ENCODE results near the gene SPACDR.

SPACDR gene

GRCh38 chr7:100437150-100438100 lies 26.6 kb downstream of the SPACDR start:
- DNase-seq (ENCODE audit: low read depth in 1 of 2, low spot score in 1 of 2), result no peak

- DNase-seq (ENCODE audit: low read depth in 1 of 2, low spot score in 1 of 2), result peak in 1 of 2 donors; percentile 26
Observed at GRCh38 chr7:100435401-100436304, 28.4 kb downstream of the SPACDR start.

GRCh38 chr7:100434297-100435144 lies 29.5 kb downstream of the SPACDR start:
- no peak for DNase-seq (ENCODE audit: low read depth in 1 of 2, low spot score in 1 of 2)

GRCh38 chr7:100433592-100434296 lies 30.3 kb downstream of the SPACDR start:
- DNase-seq (ENCODE audit: low read depth in 1 of 2, low spot score in 1 of 2), result no peak

- DNase-seq (ENCODE audit: low read depth in 1 of 2, low spot score in 1 of 2), result no peak
Observed at GRCh38 chr7:100433276-100433591, 30.8 kb downstream of the SPACDR start.

- DNase-seq (ENCODE audit: low read depth in 1 of 2, low spot score in 1 of 2), result no peak
Observed at GRCh38 chr7:100432621-100433275, 31.3 kb downstream of the SPACDR start.

GRCh38 chr7:100432053-100432452 lies 32.0 kb downstream of the SPACDR start:
- DNase-seq (ENCODE audit: low read depth in 1 of 2, low spot score in 1 of 2), result no peak

- DNase-seq (ENCODE audit: low read depth in 1 of 2, low spot score in 1 of 2), result no peak
Observed at GRCh38 chr7:100431286-100431735, 32.7 kb downstream of the SPACDR start.

- DNase-seq (ENCODE audit: low read depth in 1 of 2, low spot score in 1 of 2), result no peak
Observed at GRCh38 chr7:100430493-100431285, 33.4 kb downstream of the SPACDR start.

- peak; percentile 92 to 95 for DNase-seq (ENCODE audit: low read depth in 1 of 2, low spot score in 1 of 2)
Observed at GRCh38 chr7:100429637-100430492, 34.2 kb downstream of the SPACDR start, which contains the start of gene MEPCE. MEPCE (plus strand) TSS chr7:100429831; CDS start chr7:100430019, 188 bp downstream.

GRCh38 chr7:100428967-100429636 lies 35.0 kb downstream of the SPACDR start:
- peak; percentile 100 for DNase-seq (ENCODE audit: low read depth in 1 of 2, low spot score in 1 of 2)

- DNase-seq (ENCODE audit: low read depth in 1 of 2, low spot score in 1 of 2), result peak; percentile 90 to 94
Observed at GRCh38 chr7:100428199-100428966, 35.7 kb downstream of the SPACDR start, which contains the start of gene ZCWPW1. ZCWPW1 (minus strand) TSS chr7:100428703; CDS start chr7:100420649, 8,054 bp downstream.

- no peak for DNase-seq (ENCODE audit: low read depth in 1 of 2, low spot score in 1 of 2)
Observed at GRCh38 chr7:100427762-100428198, 36.3 kb downstream of the SPACDR start.

- DNase-seq (ENCODE audit: low read depth in 1 of 2, low spot score in 1 of 2), result no peak
Observed at GRCh38 chr7:100426516-100426915, 37.5 kb downstream of the SPACDR start.

GRCh38 chr7:100425347-100425746 lies 38.7 kb downstream of the SPACDR start:
- no peak for DNase-seq (ENCODE audit: low read depth in 1 of 2, low spot score in 1 of 2)

GRCh38 chr7:100423315-100423714 lies 40.7 kb downstream of the SPACDR start:
- no peak for DNase-seq (ENCODE audit: low read depth in 1 of 2, low spot score in 1 of 2)
